ENCODE results near the gene ZBTB9.

The ZBTB9 gene

GRCh38 chr6:33414592-33415271 lies 39.6 kb upstream of the ZBTB9 start:
- TF ChIP-seq GATA1 (IDR thresholded peaks at IDR 0.05; ENCODE audit: low read depth, low read length) (no peak), POLR2A (IDR thresholded peaks at IDR 0.05; ENCODE audit: low read length) (no peak)
- DNase-seq, result no peak

DNA sequence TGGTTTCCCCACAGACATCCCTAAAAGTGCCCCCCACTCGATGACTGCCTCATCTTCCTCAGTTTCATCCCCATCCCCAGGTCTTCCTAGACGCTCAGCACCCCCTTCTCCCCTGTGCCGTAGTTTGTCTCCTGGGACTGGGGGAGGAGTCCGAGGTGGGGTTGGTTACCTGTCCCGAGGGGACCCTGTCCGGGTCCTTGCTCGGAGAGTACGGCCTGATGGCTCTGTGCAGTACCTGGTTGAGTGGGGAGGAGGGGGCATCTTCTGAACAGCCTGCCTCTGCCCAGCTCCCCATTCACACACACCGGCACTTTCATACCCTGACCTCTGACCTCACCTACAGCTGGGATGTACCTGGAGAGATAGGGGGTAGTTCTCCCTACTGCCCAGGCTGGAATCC lies 38.5 kb upstream of the ZBTB9 start:
- DNase-seq, result no peak
- TF ChIP-seq POLR2A (IDR thresholded peaks at IDR 0.05; ENCODE audit: low read length) (no peak), GATA1 (IDR thresholded peaks at IDR 0.05; ENCODE audit: low read depth, low read length) (no peak)

GRCh38 chr6:33416386-33417127 lies 37.8 kb upstream of the ZBTB9 start:
- DNase-seq, result no peak
- TF ChIP-seq GATA1 (IDR thresholded peaks at IDR 0.05; ENCODE audit: low read depth, low read length), result no peak
- no peak for TF ChIP-seq POLR2A (IDR thresholded peaks at IDR 0.05; ENCODE audit: low read length)

GRCh38 chr6:33417128-33417902 lies 37.1 kb upstream of the ZBTB9 start:
- TF ChIP-seq POLR2A (IDR thresholded peaks at IDR 0.05; ENCODE audit: low read length) (no peak), GATA1 (IDR thresholded peaks at IDR 0.05; ENCODE audit: low read depth, low read length) (no peak)
- DNase-seq, result peak; percentile 36 to 73

DNA sequence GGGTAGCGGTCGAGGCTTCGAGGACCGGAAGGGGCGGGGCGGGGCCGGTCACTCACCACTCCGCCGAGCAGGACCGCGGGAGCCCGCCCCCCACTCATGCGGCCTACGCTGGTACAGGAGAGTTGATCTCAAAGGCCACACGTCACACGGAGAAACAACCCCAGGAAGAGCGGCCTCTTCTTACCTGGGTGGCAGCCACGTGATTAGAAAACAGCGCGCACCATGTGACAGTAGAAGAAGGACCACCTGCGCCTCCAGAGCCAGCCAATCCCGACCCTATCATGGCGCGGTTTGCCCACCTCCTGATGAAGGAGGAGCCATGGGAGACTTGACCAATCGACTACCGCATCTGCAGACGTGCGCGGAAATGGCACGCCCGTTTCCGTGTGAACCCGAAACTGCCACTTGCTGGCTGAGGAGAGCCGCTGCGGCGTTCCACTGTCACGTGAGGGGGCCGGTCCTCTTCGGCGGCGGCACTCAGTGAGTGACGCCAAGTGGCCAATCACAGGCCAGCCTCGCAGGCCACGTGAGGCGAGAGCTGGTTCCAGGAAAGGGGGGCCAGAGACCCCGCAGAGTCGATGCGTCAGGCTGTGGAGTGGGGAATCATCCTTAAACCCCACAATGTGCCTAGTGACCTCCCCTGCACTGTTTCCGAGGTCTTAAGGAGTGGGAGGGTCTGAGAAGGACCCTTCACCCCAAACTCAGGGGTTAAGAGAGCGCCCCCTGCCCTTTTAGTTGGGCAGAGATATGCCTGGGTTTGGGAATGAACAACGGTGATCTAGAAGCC lies 36.3 kb upstream of the ZBTB9 start, which contains the start of gene CUTA:
Gene CUTA (minus strand): TSS at position 205 of the 787 bp plus-strand sequence. CDS start 107 bp downstream, at position 98.
- DNase-seq, result peak; percentile 99 to 100
- peak; percentile 97 for TF ChIP-seq POLR2A (IDR thresholded peaks at IDR 0.05; ENCODE audit: low read length)
- TF ChIP-seq GATA1 (IDR thresholded peaks at IDR 0.05; ENCODE audit: low read depth, low read length), result no peak

DNA sequence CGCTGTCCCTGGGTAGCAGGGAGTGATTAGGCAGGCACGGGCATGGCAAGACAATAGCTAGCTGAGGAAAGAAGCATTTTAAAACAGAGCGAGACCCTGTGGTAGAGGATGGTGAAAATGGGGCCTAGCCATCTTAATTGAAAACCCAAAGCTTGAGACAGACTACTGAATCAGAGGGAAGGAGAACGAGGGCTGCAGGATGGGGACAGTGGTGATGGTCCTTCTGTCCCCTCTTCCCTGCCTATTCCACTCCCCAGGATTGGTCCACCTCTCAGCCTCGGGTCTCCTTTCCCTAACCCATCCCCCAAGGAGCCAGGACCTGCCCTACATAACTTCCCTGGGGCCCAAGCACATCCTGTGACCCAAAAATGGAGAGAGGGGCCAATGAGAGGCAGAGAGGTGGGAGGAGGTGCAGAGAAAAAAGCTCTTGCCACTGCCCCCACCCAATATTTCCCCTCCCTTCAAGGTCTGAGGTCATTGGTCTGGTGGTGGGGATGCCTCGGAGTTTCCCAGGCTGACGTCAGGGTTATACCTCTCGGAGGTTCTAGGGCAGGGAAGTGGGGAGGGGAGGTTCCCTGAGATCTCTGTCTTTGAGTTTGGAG lies 35.6 kb upstream of the ZBTB9 start:
- DNase-seq, result peak; percentile 38 to 67

DNA sequence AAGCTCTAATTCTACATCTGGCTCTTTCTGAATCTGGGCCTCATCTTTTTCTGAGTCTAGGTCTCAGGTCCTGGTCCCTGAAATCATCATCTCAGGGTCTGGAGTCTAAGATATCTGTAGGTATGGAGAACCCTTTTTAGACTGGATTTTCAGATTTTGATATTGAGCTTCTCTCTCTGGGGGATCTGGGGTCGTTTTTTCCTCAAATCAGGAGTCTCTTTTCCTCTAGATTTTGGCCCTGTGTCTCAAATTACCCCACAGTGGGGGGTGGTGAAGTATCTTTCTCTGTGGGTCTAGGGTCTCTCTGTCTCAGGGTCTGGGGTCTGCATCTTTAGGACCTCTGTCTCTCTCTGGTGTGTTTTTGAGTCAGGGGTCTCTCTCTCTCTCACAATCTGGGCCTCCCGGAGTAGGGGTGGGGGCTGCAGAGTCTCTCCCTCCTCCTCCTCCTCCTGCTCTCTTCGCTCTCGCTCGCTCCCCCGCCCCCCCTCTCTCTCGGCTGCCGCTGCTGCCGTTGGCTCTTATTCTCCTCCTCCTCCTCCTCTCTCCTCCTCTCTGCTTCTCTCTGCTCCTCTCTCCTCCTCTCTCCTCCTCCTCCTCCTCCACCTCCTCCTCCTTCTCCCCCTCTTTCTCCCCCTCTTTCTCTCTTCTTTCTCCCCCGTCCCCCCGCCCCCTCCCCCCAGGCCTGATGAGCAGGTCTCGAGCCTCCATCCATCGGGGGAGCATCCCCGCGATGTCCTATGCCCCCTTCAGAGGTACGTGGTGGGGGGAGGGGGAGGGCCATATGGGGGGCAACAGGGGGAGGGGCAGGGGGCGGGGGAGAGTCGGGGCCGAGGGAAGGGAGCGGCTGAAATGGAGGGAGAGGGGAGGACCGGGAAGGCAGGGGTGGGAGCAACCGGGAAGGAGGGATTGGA lies 34.5 kb upstream of the ZBTB9 start, which contains the start of gene SYNGAP1:
Gene SYNGAP1 (plus strand): TSS at position 486 of the 911 bp plus-strand sequence. CDS start 200 bp downstream, at position 686.
- peak; percentile 50 to 58 for DNase-seq
- TF ChIP-seq POLR2A (IDR thresholded peaks at IDR 0.05; ENCODE audit: low read length) (peak; percentile 21), GATA1 (IDR thresholded peaks at IDR 0.05; ENCODE audit: low read depth, low read length) (no peak)

More for the DNA sequence above, 35.6 kb upstream of the ZBTB9 start:
- TF ChIP-seq GATA1 (IDR thresholded peaks at IDR 0.05; ENCODE audit: low read depth, low read length), result no peak
- peak; percentile 82 for TF ChIP-seq POLR2A (IDR thresholded peaks at IDR 0.05; ENCODE audit: low read length)

GRCh38 chr6:33420491-33421343 lies 33.7 kb upstream of the ZBTB9 start:
- no peak for TF ChIP-seq POLR2A (IDR thresholded peaks at IDR 0.05; ENCODE audit: low read length)
- no peak for TF ChIP-seq GATA1 (IDR thresholded peaks at IDR 0.05; ENCODE audit: low read depth, low read length)
- DNase-seq, result peak; percentile 71 to 87

DNA sequence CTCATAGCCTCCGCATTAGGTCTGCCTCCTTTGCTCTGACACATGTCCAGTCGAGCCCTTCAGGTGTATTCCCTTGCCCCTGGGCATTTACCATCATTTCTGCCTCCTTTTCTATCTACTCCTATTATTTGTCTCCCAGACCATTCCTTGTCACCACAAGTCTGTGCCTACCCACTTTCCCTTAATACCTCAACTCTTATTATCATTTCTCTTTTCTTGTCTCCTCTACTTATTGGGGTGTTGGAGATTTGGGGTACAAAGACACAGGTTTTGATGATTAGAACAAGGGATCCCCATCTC lies 33.1 kb upstream of the ZBTB9 start:
- DNase-seq, result no peak
- TF ChIP-seq POLR2A (IDR thresholded peaks at IDR 0.05; ENCODE audit: low read length) (no peak), GATA1 (IDR thresholded peaks at IDR 0.05; ENCODE audit: low read depth, low read length) (no peak)

GRCh38 chr6:33423777-33424176 lies 30.6 kb upstream of the ZBTB9 start:
- TF ChIP-seq GATA1 (IDR thresholded peaks at IDR 0.05; ENCODE audit: low read depth, low read length) (no peak), POLR2A (IDR thresholded peaks at IDR 0.05; ENCODE audit: low read length) (no peak)
- DNase-seq, result no peak
